AG04450 (cell line): ENCODE measurements around the gene NPB. TPM values are rescaled to one million over a fixed set of nuclear protein-coding genes. Genes with fewer than 3 reads are reported as not detected.

Experiments
- CTCF ChIA-PET: fragments of 300-600, 350-600 bp; formaldehyde crosslinking; extraction: SDS; loops from one replicate; lab custom pipeline; 2022; ENCODE audit warnings: antibody characterized with exemption, inconsistent platforms; lab: Charles Lee
- POLR2A ChIA-PET: fragments of 350-600 bp; formaldehyde crosslinking; extraction: SDS; loops from one replicate; lab custom pipeline; 2021; ENCODE audit warnings: antibody characterized with exemption, inconsistent platforms; lab: Yijun Ruan, JAX
- DNase-seq: peaks from one replicate; pipeline ENCODE4 v3.0.0-alpha.2; 2011; ENCODE audit warnings: low read depth, low spot score
- H3K27ac ChIP-seq: one replicate; pipeline ENCODE4 v1.5.1; 2012; ENCODE audit warnings: low read depth, low read length, control low read depth
- H3K27me3 ChIP-seq: one replicate; pipeline ENCODE4 v1.6.0; 2012; ENCODE audit warnings: low read length; ENCODE audit not compliant: control insufficient read depth, insufficient read depth
- H3K4me3 ChIP-seq: 2 replicates; pipeline ENCODE4 v1.5.1; 2011; ENCODE audit warnings: mild to moderate bottlenecking, low read depth, low read length, control low read depth
- H3K9me3 ChIP-seq: 2 replicates; pipeline ENCODE4 v1.5.1; 2012; ENCODE audit warnings: low read length; ENCODE audit not compliant: control insufficient read depth, insufficient read depth
- CTCF ChIP-seq: IDR thresholded peaks from 2 replicates; pipeline ENCODE4 v1.5.1; 2011; ENCODE audit warnings: low read depth, low read length, control low read depth, inconsistent platforms
- polyA plus RNA-seq: library from polyadenylated mRNA; depleted of rRNA; stranded (reverse); fragments of >200 nt; gene quantifications from 2 replicates; pipeline ENCODE4 v1.2.3, GENCODE V29; 2011

Gene NPB
- polyA plus RNA-seq, 1 experiment = 0.20 TPM

- Histone ChIP-seq H3K27ac (peak overlapping the region; percentile 90), H3K27me3 (no peaks in the 10 kb centered on the region), H3K9me3 (no peaks in the 10 kb centered on the region; the same call in 1 of the 2 replicates), H3K4me3 (peak overlapping the region; percentile 58)
- TF ChIP-seq CTCF = no peak
- ChIA-PET POLR2A (interaction anchor here (0.6 to 1.8 kb wide), 5 partner anchors 10 to 221 kb away, joined by 3 to 10 read pairs (median 4); partner anchors contain the start of genes CENPX, LRRC45 and MRPL12), CTCF (interaction anchor here (0.6 to 1.8 kb wide), 2 partner anchors 14 to 54 kb away, joined by 3 to 4 read pairs; no protein-coding TSS in a partner anchor)
- DNase-seq = peak; percentile 46
Observed at GRCh38 chr17:81923302-81924260, 21.5 kb downstream of the NPB start.

- POLR2A ChIA-PET = interaction anchor here (0.6 to 1.8 kb wide), 4 partner anchors 9 to 1154 kb away, joined by 4 to 10 read pairs (median 7); partner anchors contain the start of gene METRNL
- no peaks in the 10 kb centered on the region for H3K27me3 ChIP-seq
- TF ChIP-seq CTCF = no peak
- CTCF ChIA-PET = no interaction called here
- H3K9me3 ChIP-seq = no peaks in the 10 kb centered on the region; the same call in 1 of the 2 replicates
- H3K27ac ChIP-seq = peak overlapping the region; percentile 90
- DNase-seq = no peak
- H3K4me3 ChIP-seq = no peak overlapping the region
Observed at GRCh38 chr17:81924557-81925532, 22.8 kb downstream of the NPB start.

GRCh38 chr17:81925860-81926450 lies 23.9 kb downstream of the NPB start:
- Histone ChIP-seq H3K27ac (peak overlapping the region; percentile 97), H3K4me3 (peak overlapping the region; percentile 77), H3K9me3 (no peaks in the 10 kb centered on the region; the same call in 1 of the 2 replicates), H3K27me3 (no peaks in the 10 kb centered on the region)
- CTCF ChIA-PET = interaction anchor here (0.6 to 0.9 kb wide), 2 partner anchors 33 to 104 kb away, joined by 3 to 6 read pairs; no protein-coding TSS in a partner anchor
- no peak for DNase-seq
- POLR2A ChIA-PET = interaction anchor here (0.6 to 2.7 kb wide), 11 partner anchors 9 to 1153 kb away, joined by 3 to 9 read pairs (median 4); partner anchors contain the start of genes DCXR, MCRIP1, METRNL and P4HB
- TF ChIP-seq CTCF = no peak

GRCh38 chr17:81926451-81927151 lies 24.6 kb downstream of the NPB start:
- ChIA-PET POLR2A (interaction anchor here (0.6 to 2.7 kb wide), 11 partner anchors 10 to 258 kb away, joined by 3 to 9 read pairs (median 3); partner anchors contain the start of genes DCXR, MCRIP1 and P4HB), CTCF (interaction anchor here (0.9 kb wide), 1 partner anchor 33 kb away, joined by 3 read pairs; no protein-coding TSS in a partner anchor)
- no peak for TF ChIP-seq CTCF
- Histone ChIP-seq H3K9me3 (no peaks in the 10 kb centered on the region; the same call in 1 of the 2 replicates), H3K27me3 (no peaks in the 10 kb centered on the region), H3K27ac (peak overlapping the region; percentile 97), H3K4me3 (peak overlapping the region; percentile 77)
- DNase-seq = peak; percentile 50
